HG03558 (cell line): ENCODE data around the gene CA10.

Experiments used
- ATAC-seq: cut with Tn5 transposase; IDR thresholded peaks from one replicate; pipeline ENCODE4 v1.9.1; 2021; ENCODE audit warnings: moderate number of reproducible peaks; ENCODE audit not compliant: unreplicated experiment; ENCODE audit errors: extremely low read depth

The CA10 gene

GRCh38 chr17:51741458-51741857, 417.1 kb downstream of the CA10 start:
- no peak for ATAC-seq

GRCh38 chr17:51740531-51740930, 418.0 kb downstream of the CA10 start:
- no peak for ATAC-seq

GRCh38 chr17:51739245-51739886, 419.1 kb downstream of the CA10 start:
- ATAC-seq = no peak

- ATAC-seq = no peak
These were observed 422.2 kb downstream of the CA10 start for GRCh38 chr17:51736356-51736755.

- ATAC-seq = no peak
These were observed 423.5 kb downstream of the CA10 start for GRCh38 chr17:51734976-51735375.

DNA sequence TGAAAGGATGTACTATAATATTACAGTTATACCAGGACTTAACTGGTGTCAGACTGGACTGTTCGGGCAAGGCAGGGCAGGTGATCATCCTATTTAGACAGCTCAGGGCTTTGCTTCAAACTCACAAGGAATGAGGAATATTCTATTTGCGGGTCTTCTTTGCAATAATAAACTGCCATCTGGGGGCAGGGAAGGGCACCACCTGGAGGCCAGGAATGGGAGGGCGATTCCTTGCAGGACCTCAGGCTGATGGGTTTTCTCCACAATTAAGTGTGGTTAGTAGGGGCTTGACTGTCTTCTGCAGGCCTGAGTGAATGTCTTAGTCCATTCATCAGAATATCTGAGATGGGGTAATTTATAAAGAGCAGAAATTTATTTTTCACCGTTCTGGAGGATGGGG, 424.1 kb downstream of the CA10 start:
- no peak for ATAC-seq

- ATAC-seq = no peak
These were observed 425.3 kb downstream of the CA10 start for GRCh38 chr17:51733166-51733565.

- no peak for ATAC-seq
These were observed 426.4 kb downstream of the CA10 start for GRCh38 chr17:51731941-51732722.

DNA sequence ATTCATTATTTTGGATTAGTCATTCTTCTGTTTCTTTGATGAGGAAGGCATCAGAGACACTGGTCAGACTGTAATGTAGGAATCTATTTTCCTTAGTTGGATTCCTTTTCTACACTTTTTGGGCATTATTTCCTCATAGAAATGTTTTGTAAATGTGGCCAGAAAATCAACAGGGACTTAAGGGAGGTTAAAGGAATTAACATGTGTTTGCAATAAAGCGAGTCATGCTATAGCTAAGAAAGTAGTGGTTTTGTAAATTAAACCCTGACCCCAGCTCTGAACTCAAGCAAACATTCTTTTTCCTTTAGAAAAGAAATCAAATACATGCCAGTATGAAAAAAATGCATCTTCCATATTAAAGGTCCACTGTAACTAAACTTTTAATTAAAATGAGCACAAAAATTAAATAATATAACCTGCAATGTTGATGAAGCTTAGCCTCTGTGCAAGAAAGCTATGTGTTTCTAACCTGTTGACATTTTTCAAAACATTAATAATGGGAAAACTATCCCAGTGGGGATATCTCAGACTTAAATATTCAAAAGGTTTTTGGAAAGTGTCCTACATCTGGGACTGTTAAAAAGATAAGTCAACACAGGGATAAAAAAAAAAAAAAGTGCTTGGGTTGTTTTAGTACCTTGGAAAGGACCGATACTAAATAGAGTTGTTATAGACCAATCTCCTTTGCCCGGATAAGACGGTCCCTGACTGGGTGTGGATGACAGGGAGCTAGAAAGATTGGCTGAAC, 428.0 kb downstream of the CA10 start:
- no peak for ATAC-seq

- no peak for ATAC-seq
These were observed 433.3 kb downstream of the CA10 start for GRCh38 chr17:51725185-51725584.

DNA sequence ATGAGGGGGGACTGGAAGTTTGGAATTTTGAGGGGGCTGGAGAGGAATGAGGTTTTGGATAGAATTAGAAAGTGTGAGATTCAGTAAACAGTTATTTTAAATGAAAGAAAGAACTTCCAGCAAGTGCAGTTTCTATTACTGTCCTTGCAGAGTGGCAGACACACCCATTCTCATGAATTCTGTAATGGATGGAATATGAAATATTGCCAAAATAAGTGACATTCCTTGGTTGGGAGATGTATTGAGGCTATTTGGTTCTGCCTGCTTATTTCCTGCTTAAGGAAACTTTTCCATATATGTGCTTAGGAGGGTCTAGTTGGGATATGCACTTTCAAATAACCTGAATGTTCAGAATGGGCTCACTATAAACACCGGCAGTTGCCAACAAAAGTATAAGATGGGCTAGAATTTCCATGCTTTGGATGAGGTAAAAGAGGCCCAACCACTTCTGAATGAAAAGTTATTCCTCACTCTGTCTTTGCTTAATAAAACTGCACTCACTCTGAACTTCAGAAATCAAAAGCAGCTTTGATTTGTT, 434.4 kb downstream of the CA10 start:
- ATAC-seq = no peak

DNA sequence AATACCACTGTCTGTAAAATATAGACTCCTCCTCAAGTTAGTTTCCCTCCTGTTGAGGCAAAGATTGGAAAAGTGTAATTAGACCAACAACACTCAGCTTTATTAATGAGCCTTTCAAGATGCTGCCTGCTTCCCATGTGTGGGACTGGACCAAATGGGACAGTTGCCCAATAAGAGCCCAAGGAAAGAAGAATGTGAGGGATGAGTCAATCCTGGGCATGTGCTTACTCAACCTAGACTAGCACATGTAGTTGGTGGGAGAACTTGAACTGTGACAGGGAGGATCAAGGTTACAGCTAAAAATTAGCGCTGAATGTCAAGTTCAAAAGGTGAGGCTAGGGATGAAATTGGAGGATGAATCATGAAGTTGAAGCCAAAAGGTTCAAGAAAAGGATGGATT, 435.5 kb downstream of the CA10 start:
- no peak for ATAC-seq

DNA sequence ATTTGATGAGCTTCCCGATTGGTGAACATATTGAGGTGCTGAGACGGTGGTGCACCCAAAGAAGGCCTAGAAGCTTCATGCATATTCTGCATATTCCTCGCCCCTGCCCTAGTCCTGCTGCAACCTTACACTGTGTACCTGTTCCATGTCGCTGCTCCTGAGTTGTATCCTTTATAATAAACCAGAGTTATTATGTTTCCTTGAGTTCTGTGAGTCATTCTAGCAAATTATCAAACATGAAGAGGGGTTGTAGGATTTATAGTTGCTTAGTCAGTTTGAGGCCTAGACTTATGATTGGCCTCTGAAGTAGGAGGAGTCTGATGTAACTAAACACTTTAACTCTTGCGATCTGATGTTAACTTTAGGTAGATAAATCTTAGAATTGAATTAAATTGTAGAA, 436.8 kb downstream of the CA10 start:
- ATAC-seq = no peak

- no peak for ATAC-seq
These were observed 438.1 kb downstream of the CA10 start for GRCh38 chr17:51720439-51720838.

DNA sequence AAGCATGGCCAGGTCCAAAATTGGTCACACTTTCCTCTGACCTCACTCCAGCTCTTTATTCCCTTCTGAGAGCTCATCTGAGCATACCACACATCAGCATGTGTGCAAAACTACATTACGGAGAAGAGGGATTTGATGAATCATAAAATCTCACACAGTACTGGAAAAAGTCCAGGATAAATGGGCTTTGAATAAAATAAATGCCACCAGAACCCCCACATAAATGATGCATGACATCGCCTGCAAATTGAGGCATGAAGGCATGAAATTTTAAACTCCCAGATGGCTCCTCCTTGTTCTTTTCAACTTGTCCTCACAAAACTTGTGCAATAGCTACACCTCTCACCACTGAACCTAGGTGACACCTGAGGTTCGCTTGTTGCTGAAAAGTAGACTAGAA, 439.5 kb downstream of the CA10 start:
- ATAC-seq = no peak

DNA sequence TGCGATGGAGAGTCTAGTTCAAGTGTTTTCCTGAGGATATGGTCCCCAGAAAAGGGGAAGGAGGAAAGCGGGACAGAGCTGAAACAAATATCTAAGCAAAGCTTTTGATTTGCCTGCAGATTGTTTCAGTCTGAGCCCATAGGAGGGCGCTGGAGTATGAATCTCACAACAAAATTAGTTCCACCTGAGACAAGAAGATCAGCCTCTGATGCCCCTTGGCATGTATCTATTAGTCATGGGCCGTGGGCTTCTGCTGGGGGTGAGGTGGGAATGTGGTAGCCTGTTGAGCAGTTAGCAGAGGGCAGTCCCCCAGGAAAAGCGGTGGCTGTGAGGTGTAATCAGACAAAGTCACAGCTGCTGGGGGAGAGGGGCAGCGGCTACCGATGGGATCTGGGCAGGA, 446.9 kb downstream of the CA10 start:
- ATAC-seq = no peak

DNA sequence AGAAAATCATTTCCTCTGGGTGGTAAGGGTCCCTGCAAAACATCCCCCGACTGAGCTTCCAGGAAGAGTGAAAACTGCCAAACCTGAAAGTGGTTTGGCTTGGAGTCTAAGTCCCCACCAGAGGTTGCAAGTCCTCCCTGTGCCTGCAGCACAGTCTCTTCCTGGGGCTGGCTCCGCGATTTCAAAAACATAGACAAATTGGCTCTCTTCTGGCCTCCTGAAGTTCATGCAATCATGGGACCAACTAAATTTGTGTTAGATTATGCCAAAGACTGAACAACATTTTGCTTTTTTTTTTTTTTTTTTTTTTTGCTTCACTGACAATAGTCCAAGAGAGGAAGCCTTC, 447.9 kb downstream of the CA10 start:
- no peak for ATAC-seq

DNA sequence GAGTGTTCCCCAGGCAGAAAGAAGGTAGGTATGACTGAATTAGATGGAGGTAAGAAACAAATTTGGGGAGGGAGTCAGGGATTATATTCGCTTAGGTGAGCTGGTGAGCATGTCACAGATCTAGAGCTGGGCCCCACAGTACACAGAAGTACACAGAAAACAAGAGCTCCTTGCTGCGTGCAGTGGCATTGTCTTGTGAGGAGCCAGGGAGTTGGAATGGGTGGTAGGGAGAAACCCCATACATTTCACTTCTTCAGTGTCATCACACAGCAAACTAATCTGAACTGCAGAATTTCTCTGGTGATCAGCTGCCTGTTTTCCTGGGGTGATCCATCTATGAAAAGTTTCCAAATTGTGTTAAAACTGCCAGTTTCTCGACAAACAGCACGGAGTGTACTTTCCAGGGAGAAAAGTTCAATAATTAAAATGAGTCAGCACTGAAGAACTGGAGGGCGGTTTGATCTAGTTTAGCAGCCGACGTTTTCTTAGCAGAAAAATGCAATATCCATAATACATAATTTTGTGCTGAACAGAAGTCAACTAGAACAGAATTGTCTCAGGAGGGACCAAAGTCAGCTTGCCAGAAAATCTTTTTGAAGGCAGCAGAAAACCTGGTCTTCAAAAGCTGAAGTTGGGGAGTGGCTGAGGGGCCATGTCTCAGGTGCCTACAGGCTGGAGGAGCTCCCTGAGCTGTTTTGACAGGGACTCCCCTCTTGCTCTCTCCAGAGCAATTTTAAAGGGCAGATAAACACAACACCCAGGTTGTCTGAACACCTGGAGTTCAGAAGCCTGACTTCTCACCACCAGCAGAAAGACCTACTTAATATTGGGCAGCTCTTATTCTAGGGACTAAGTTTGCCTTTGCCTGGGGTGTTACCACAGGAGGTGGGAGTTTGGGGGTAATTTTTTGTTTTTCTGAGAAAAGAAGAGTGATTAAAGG, 448.6 kb downstream of the CA10 start:
- no peak for ATAC-seq

DNA sequence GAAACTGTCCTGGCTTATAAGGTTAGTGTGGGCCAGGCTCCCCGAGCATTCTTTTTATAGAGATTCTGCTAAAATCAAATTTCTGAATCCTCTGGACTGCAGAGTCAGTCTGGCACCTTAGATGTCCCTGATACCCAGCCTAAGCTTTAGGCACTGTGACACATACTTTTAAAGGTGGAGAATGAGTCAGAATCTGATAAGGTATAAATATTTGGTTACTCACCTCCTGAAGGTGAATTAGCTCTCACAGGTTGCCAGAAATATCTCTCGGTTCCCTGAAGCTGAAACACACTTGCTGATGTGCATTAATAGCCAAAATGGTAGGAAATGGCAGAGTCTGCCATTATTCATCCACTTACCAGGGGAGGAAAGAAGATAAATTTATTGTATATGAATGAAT, 451.3 kb downstream of the CA10 start:
- no peak for ATAC-seq

GRCh38 chr17:51706093-51706492, 452.4 kb downstream of the CA10 start:
- no peak for ATAC-seq
